ENCODE measurements around the gene NYAP2. TPM values are rescaled to one million over a fixed set of nuclear protein-coding genes. Genes with fewer than 3 reads are reported as not detected.
A peak's percentile ranks its signal among the peaks of the same experiment; 100 is the strongest.

NYAP2 gene
- total and polyA plus RNA-seq, 8 donors = 0.03 to 0.31 (median 0.07) TPM; not detected in 1

GRCh38 chr2:225462945-225463344 lies 63.4 kb downstream of the NYAP2 start:
- ATAC-seq (no peak), FAIRE-seq (no peak)

GRCh38 chr2:225463449-225463848 lies 63.9 kb downstream of the NYAP2 start:
- Histone ChIP-seq H3K9me3 (no peaks in the 10 kb centered on the region), H3K4me1 (peaks cover 9 to 14% (median 10%) of the 10 kb centered on the region in 3 donors), H3K27ac (no peak overlapping the region), H3K36me3 (no peaks in the 10 kb centered on the region), H3K4me3 (no peak overlapping the region), H3K27me3 (no peaks in the 10 kb centered on the region)
- FAIRE-seq (no peak), ATAC-seq (no peak), DNase-seq (no peak)
- no peak for TF ChIP-seq CTCF (IDR thresholded peaks at IDR 0.05)
- intact Hi-C loops (cut with DNase I) = no loop called here
- 80 to 90% methylated on average over 1 of the region's 1 CpG for WGBS, 2 donors

More at GRCh38 chr2:225462945-225463344, 63.4 kb downstream of the NYAP2 start:
- no peaks in the 10 kb centered on the region for H3K36me3 ChIP-seq
- H3K9me3 ChIP-seq = no peaks in the 10 kb centered on the region
- DNase-seq = no peak
- H3K4me3 ChIP-seq = no peak overlapping the region
- H3K27ac ChIP-seq = no peak overlapping the region
- H3K27me3 ChIP-seq = no peaks in the 10 kb centered on the region
- H3K4me1 ChIP-seq = peaks cover 9 to 14% (median 10%) of the 10 kb centered on the region in 3 donors
- TF ChIP-seq CTCF (IDR thresholded peaks at IDR 0.05) = no peak
- intact Hi-C loops (cut with DNase I) = no loop called here

GRCh38 chr2:225464346-225465025 lies 65.0 kb downstream of the NYAP2 start:
- H3K27ac ChIP-seq = no peak overlapping the region
- 87 to 88% methylated on average over 10 of the region's 10 CpGs for WGBS, 2 donors
- TF ChIP-seq CTCF (IDR thresholded peaks at IDR 0.05) = no peak
- peak in 3 of 4 donors; percentile 33 to 61 (median 56) for ATAC-seq
- no peaks in the 10 kb centered on the region for H3K9me3 ChIP-seq
- FAIRE-seq = no peak
- intact Hi-C loops (cut with DNase I) = no loop called here
- H3K4me3 ChIP-seq = no peak overlapping the region
- no peak for DNase-seq
- H3K4me1 ChIP-seq = peaks cover 9 to 14% (median 10%) of the 10 kb centered on the region in 3 donors
- no peaks in the 10 kb centered on the region for H3K36me3 ChIP-seq
- H3K27me3 ChIP-seq = no peaks in the 10 kb centered on the region

GRCh38 chr2:225465827-225466226 lies 66.3 kb downstream of the NYAP2 start:
- no peaks in the 10 kb centered on the region for H3K9me3 ChIP-seq
- no peak overlapping the region for H3K4me3 ChIP-seq
- H3K27ac ChIP-seq = no peak overlapping the region
- peaks cover 9 to 16% (median 10%) of the 10 kb centered on the region in 3 donors for H3K4me1 ChIP-seq
- ATAC-seq (no peak), FAIRE-seq (no peak), DNase-seq (no peak)
- TF ChIP-seq CTCF (IDR thresholded peaks at IDR 0.05) = no peak
- WGBS, 2 donors = 94 to 97% methylated on average over 4 of the region's 4 CpGs
- intact Hi-C loops (cut with DNase I) = no loop called here
- no peaks in the 10 kb centered on the region for H3K27me3 ChIP-seq
- H3K36me3 ChIP-seq = no peaks in the 10 kb centered on the region

GRCh38 chr2:225466891-225467604 lies 67.5 kb downstream of the NYAP2 start:
- no peak for FAIRE-seq
- intact Hi-C loops (cut with DNase I) = no loop called here
- TF ChIP-seq CTCF (IDR thresholded peaks at IDR 0.05) = no peak

More at GRCh38 chr2:225466891-225467604, 67.5 kb downstream of the NYAP2 start:
- no peak for DNase-seq
- WGBS, 2 donors = 68 to 71% methylated on average over 9 of the region's 9 CpGs
- Histone ChIP-seq H3K9me3 (no peaks in the 10 kb centered on the region), H3K4me1 (peaks cover 16 to 26% (median 16%) of the 10 kb centered on the region in 3 donors), H3K4me3 (no peak overlapping the region), H3K27ac (no peak overlapping the region), H3K27me3 (no peaks in the 10 kb centered on the region), H3K36me3 (no peaks in the 10 kb centered on the region)
- peak; percentile 11 to 51 (median 32) for ATAC-seq

All from pancreas (tissue), 10 donors.